GM20431 (cell line): ENCODE results near the gene LPGAT1.

Experiments
- in situ Hi-C: fragments of 300-500 bp; cut with MseI, MboI; formaldehyde crosslinking; loops from one replicate; pipeline ENCODE4 v1.15.0; 2020; ENCODE audit warnings: low sequenced_read_pairs; ENCODE audit not compliant: unreplicated experiment

Gene LPGAT1

GRCh38 chr1:211781260-211781659 is 49.3 kb downstream of the LPGAT1 start:
- in situ Hi-C loops = no loop called here

- in situ Hi-C loops = no loop called here
These were observed 55.4 kb downstream of the LPGAT1 start for GRCh38 chr1:211775170-211775569.

GRCh38 chr1:211764701-211765100 is 65.9 kb downstream of the LPGAT1 start:
- in situ Hi-C loops = no loop called here

- in situ Hi-C loops = no loop called here
These were observed 68.4 kb downstream of the LPGAT1 start for GRCh38 chr1:211762206-211762605.

- in situ Hi-C loops = no loop called here
These were observed 69.2 kb downstream of the LPGAT1 start for GRCh38 chr1:211761400-211761799.

- in situ Hi-C loops = no loop called here
These were observed 74.0 kb downstream of the LPGAT1 start for GRCh38 chr1:211756471-211757020.

- in situ Hi-C loops = no loop called here
These were observed 76.8 kb downstream of the LPGAT1 start for GRCh38 chr1:211753649-211754251.

- in situ Hi-C loops = no loop called here
These were observed 77.5 kb downstream of the LPGAT1 start for GRCh38 chr1:211752951-211753486.

- in situ Hi-C loops = no loop called here
These were observed 78.2 kb downstream of the LPGAT1 start for GRCh38 chr1:211752317-211752716.

- in situ Hi-C loops = no loop called here
These were observed 79.1 kb downstream of the LPGAT1 start for GRCh38 chr1:211751438-211751837.

- in situ Hi-C loops = no loop called here
These were observed 80.0 kb downstream of the LPGAT1 start for GRCh38 chr1:211750599-211750998.

- in situ Hi-C loops = no loop called here
These were observed 81.3 kb downstream of the LPGAT1 start for GRCh38 chr1:211749251-211749650.

GRCh38 chr1:211748810-211749209 is 81.8 kb downstream of the LPGAT1 start:
- in situ Hi-C loops = no loop called here

- in situ Hi-C loops = no loop called here
These were observed 87.6 kb downstream of the LPGAT1 start for GRCh38 chr1:211742889-211743529.

- in situ Hi-C loops = no loop called here
These were observed 88.3 kb downstream of the LPGAT1 start for GRCh38 chr1:211742272-211742671.

- in situ Hi-C loops = no loop called here
These were observed 88.8 kb downstream of the LPGAT1 start for GRCh38 chr1:211741788-211742187.

GRCh38 chr1:211741116-211741515 is 89.4 kb downstream of the LPGAT1 start:
- in situ Hi-C loops = no loop called here

GRCh38 chr1:211739671-211740411 is 90.7 kb downstream of the LPGAT1 start:
- in situ Hi-C loops = no loop called here

GRCh38 chr1:211738691-211739301 is 91.8 kb downstream of the LPGAT1 start:
- in situ Hi-C loops = no loop called here

- in situ Hi-C loops = no loop called here
These were observed 92.4 kb downstream of the LPGAT1 start for GRCh38 chr1:211738096-211738690.
